Measurements from ENCODE around the gene BCAR1.
A peak's percentile ranks its signal among the peaks of the same experiment; 100 is the strongest.
"Not testable (repeated sequence)": the region's sequence is repeated elsewhere in the genome, so short reads cannot be mapped to it uniquely, and the experiment has no call there.

Gene BCAR1

GRCh38 chr16:75256059-75256571 lies 4.7 kb upstream of the BCAR1 start:
- no peak for DNase-seq

GRCh38 chr16:75254359-75254837 lies 3.0 kb upstream of the BCAR1 start:
- DNase-seq = no peak

- DNase-seq = peak; percentile 49
Observed at GRCh38 chr16:75252946-75253911, 1.8 kb upstream of the BCAR1 start.

GRCh38 chr16:75252049-75252864 lies 833 bp upstream of the BCAR1 start:
- no peak for DNase-seq

- DNase-seq = peak; percentile 86
Observed at GRCh38 chr16:75250809-75251279, 580 bp downstream of the BCAR1 start.

- no peak for DNase-seq
Observed at GRCh38 chr16:75250089-75250808, 1.2 kb downstream of the BCAR1 start.

GRCh38 chr16:75249441-75249840 lies 2.0 kb downstream of the BCAR1 start:
- DNase-seq = no peak

GRCh38 chr16:75248536-75249380 lies 2.7 kb downstream of the BCAR1 start:
- no peak for DNase-seq

GRCh38 chr16:75248142-75248535 lies 3.3 kb downstream of the BCAR1 start:
- DNase-seq = no peak

GRCh38 chr16:75247249-75247648 lies 4.2 kb downstream of the BCAR1 start:
- no peak for DNase-seq

GRCh38 chr16:75246504-75247205 lies 4.8 kb downstream of the BCAR1 start:
- no peak for DNase-seq

GRCh38 chr16:75244844-75245758 lies 6.3 kb downstream of the BCAR1 start:
- peak; percentile 68 for DNase-seq

GRCh38 chr16:75244225-75244809 lies 7.1 kb downstream of the BCAR1 start:
- no peak for DNase-seq

GRCh38 chr16:75243667-75244224 lies 7.7 kb downstream of the BCAR1 start:
- DNase-seq = no peak

GRCh38 chr16:75242436-75243078 lies 8.9 kb downstream of the BCAR1 start:
- not testable (repeated sequence) for DNase-seq

- DNase-seq = no peak
Observed at GRCh38 chr16:75241955-75242354, 9.5 kb downstream of the BCAR1 start.

- DNase-seq = no peak
Observed at GRCh38 chr16:75241412-75241811, 10.0 kb downstream of the BCAR1 start.

- DNase-seq = not testable (repeated sequence)
Observed at GRCh38 chr16:75240633-75241032, 10.8 kb downstream of the BCAR1 start.

Data from right kidney (tissue), 1 donor.